Measurements from ENCODE around the gene MTFP1. TPM values are rescaled to one million over a fixed set of nuclear protein-coding genes. Genes with fewer than 3 reads are reported as not detected.
"Not testable (repeated sequence)": the region's sequence is repeated elsewhere in the genome, so short reads cannot be mapped to it uniquely, and the experiment has no call there.

MTFP1 gene
- total RNA-seq, 1 experiment from 2014 or later: 18.5 TPM

GRCh38 chr22:30402028-30402765 is 23.4 kb upstream of the MTFP1 start:
- no TSS peak for BruUV-seq (replicated peaks)
- intact Hi-C loops (cut with micrococcal nuclease; ENCODE audit: unreplicated experiment): no loop called here
- peaks cover 62% of the 10 kb centered on the region for H3K79me2 ChIP-seq (ENCODE audit: low read depth)
- peaks cover 22% of the 10 kb centered on the region; the same call in 1 of the 2 replicates for H3F3A ChIP-seq (ENCODE audit: insufficient read depth, low read depth)
- H3K27ac ChIP-seq: no peak overlapping the region
- H3K4me1 ChIP-seq (replicated peaks; ENCODE audit: insufficient read depth): peaks cover 21% of the 10 kb centered on the region
- ChIA-PET POLR2A (ENCODE audit: unreplicated experiment) (interaction anchor here (0.7 kb wide), 1 partner anchor 146 kb away, joined by 8 read pairs; no protein-coding TSS in a partner anchor), CTCF (interaction anchor here (0.6 kb wide), 1 partner anchor 292 kb away, joined by 9 read pairs; no protein-coding TSS in a partner anchor)
- no peak overlapping the region for H3K4me2 ChIP-seq
- H4K20me1 ChIP-seq (ENCODE audit: insufficient read depth): no peaks in the 10 kb centered on the region; the same call in 1 of the 2 replicates
- DNase-seq: peak in 1 of 2 experiments; percentile 29
- peaks cover 10% of the 10 kb centered on the region for H3K36me3 ChIP-seq (ENCODE audit: low read depth)
- H3K4me3 ChIP-seq: no peak overlapping the region
- no peaks in the 10 kb centered on the region for H3K9me2 ChIP-seq (ENCODE audit: insufficient read depth)
- TF ChIP-seq, protein P1, sequence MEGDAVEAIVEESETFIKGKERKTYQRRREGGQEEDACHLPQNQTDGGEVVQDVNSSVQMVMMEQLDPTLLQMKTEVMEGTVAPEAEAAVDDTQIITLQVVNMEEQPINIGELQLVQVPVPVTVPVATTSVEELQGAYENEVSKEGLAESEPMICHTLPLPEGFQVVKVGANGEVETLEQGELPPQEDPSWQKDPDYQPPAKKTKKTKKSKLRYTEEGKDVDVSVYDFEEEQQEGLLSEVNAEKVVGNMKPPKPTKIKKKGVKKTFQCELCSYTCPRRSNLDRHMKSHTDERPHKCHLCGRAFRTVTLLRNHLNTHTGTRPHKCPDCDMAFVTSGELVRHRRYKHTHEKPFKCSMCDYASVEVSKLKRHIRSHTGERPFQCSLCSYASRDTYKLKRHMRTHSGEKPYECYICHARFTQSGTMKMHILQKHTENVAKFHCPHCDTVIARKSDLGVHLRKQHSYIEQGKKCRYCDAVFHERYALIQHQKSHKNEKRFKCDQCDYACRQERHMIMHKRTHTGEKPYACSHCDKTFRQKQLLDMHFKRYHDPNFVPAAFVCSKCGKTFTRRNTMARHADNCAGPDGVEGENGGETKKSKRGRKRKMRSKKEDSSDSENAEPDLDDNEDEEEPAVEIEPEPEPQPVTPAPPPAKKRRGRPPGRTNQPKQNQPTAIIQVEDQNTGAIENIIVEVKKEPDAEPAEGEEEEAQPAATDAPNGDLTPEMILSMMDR (conservative IDR thresholded peaks at IDR 0.05): no peak
- no peak for TF ChIP-seq EZH2 (IDR thresholded peaks at IDR 0.05; ENCODE audit: low read depth)
- no peaks in the 10 kb centered on the region for H3K9me3 ChIP-seq (ENCODE audit: insufficient read depth, low read depth)
- H3K27me3 ChIP-seq (ENCODE audit: insufficient read depth, low read depth): no peaks in the 10 kb centered on the region
- no peak overlapping the region for H2AFZ ChIP-seq

- peaks cover 59% of the 10 kb centered on the region for H3K79me2 ChIP-seq (ENCODE audit: low read depth)
Observed at GRCh38 chr22:30402766-30403104, 22.8 kb upstream of the MTFP1 start.

DNA sequence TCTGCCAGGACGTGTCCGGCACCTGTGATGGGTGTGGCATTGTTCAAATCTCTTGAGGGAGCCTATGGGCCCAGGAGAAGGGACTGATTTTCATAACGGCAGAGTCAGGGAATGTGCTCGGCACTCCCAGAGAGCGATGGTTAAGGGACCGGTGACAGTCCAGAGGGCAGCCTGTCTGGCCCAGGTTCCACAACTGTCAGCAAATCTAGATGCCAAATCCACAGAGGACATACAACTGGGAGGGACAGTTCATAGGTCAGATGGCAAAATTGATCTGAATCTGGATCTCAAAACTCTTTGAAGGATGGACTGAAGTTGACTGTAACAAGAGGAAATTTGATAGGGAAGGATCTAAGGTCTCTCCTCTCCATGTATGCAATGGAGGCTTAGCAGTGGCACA is 21.3 kb upstream of the MTFP1 start:
- no peak overlapping the region for H2AFZ ChIP-seq
- no peaks in the 10 kb centered on the region for H3K9me2 ChIP-seq (ENCODE audit: insufficient read depth)
- no peaks in the 10 kb centered on the region for H4K20me1 ChIP-seq (ENCODE audit: insufficient read depth)
- H3F3A ChIP-seq (ENCODE audit: insufficient read depth, low read depth): peaks cover 43% of the 10 kb centered on the region
- POLR2A ChIA-PET (ENCODE audit: unreplicated experiment): interaction anchor here (0.6 kb wide), 2 partner anchors 230 to 694 kb away, joined by 3 read pairs; no protein-coding TSS in a partner anchor
- H3K4me1 ChIP-seq (replicated peaks; ENCODE audit: insufficient read depth): peaks cover 24% of the 10 kb centered on the region
- no peak overlapping the region for H3K4me2 ChIP-seq
- CTCF ChIA-PET: no interaction called here
- H3K36me3 ChIP-seq (ENCODE audit: low read depth): peaks cover 15% of the 10 kb centered on the region
- peaks cover 44% of the 10 kb centered on the region for H3K79me2 ChIP-seq (ENCODE audit: low read depth)
- TF ChIP-seq EZH2 (IDR thresholded peaks at IDR 0.05; ENCODE audit: low read depth): no peak
- TF ChIP-seq, protein P1 (conservative IDR thresholded peaks at IDR 0.05): no peak
- DNase-seq: no peak
- no peaks in the 10 kb centered on the region for H3K9me3 ChIP-seq (ENCODE audit: insufficient read depth, low read depth)
- BruUV-seq (replicated peaks): no TSS peak
- H3K4me3 ChIP-seq: no peak overlapping the region
- no peak overlapping the region for H3K27ac ChIP-seq
- no peaks in the 10 kb centered on the region for H3K27me3 ChIP-seq (ENCODE audit: insufficient read depth, low read depth)
- intact Hi-C loops (cut with micrococcal nuclease; ENCODE audit: unreplicated experiment): no loop called here

More at GRCh38 chr22:30402766-30403104, 22.8 kb upstream of the MTFP1 start:
- H3K9me3 ChIP-seq (ENCODE audit: insufficient read depth, low read depth); BruUV-seq (replicated peaks); DNase-seq; POLR2A ChIA-PET (ENCODE audit: unreplicated experiment); H4K20me1 ChIP-seq (ENCODE audit: insufficient read depth); H2AFZ ChIP-seq; H3K4me3 ChIP-seq; H3K27ac ChIP-seq; H3K4me2 ChIP-seq; intact Hi-C loops (cut with micrococcal nuclease; ENCODE audit: unreplicated experiment); H3K27me3 ChIP-seq (ENCODE audit: insufficient read depth, low read depth); H3K9me2 ChIP-seq (ENCODE audit: insufficient read depth): not testable (repeated sequence)
- peaks cover 13% of the 10 kb centered on the region for H3K36me3 ChIP-seq (ENCODE audit: low read depth)
- CTCF ChIA-PET: interaction anchor here (0.6 kb wide), 1 partner anchor 292 kb away, joined by 9 read pairs; no protein-coding TSS in a partner anchor
- H3F3A ChIP-seq (ENCODE audit: insufficient read depth, low read depth): peaks cover 27% of the 10 kb centered on the region
- peaks cover 23% of the 10 kb centered on the region for H3K4me1 ChIP-seq (replicated peaks; ENCODE audit: insufficient read depth)
